CD14-positive monocyte (primary cell): ENCODE measurements around the gene ICE1. TPM values are rescaled to one million over a fixed set of nuclear protein-coding genes. Genes with fewer than 3 reads are reported as not detected.
A peak's percentile ranks its signal among the peaks of the same experiment; 100 is the strongest.

Experiments
- DNase-seq, 3 donors: peaks; one replicate each; pipeline ENCODE4 v3.0.0-alpha.2; 2011 to 2022
- H2AFZ ChIP-seq: 2 replicates; pipeline ENCODE4 v1.6.0; 2012; ENCODE audit warnings: mild to moderate bottlenecking, low read depth, low read length, inconsistent platforms; ENCODE audit not compliant: insufficient read depth, poor library complexity, severe bottlenecking
- H3K27ac ChIP-seq, 2 donors: 1 replicate in 1 of 2; 2 replicates in 1 of 2; pipeline ENCODE4 v1.5.1; 2012 to 2013; ENCODE audit warnings: low read length in 2 of 2, control low read depth in 1 of 2, inconsistent platforms in 1 of 2, low read depth in 1 of 2, mild to moderate bottlenecking in 1 of 2
- H3K27me3 ChIP-seq, 2 donors: one replicate each; pipeline versions ENCODE4 v1.6.0 to v1.6.1; 2011 to 2013; ENCODE audit warnings: low read length in 2 of 2; ENCODE audit not compliant: control insufficient read depth in 2 of 2, insufficient read depth in 2 of 2
- H3K36me3 ChIP-seq, 2 donors: replicated peaks in 1 of 2; 1 replicate in 1 of 2; 2 replicates in 1 of 2; pipeline versions ENCODE4 v1.5.1 to v1.6.1; 2012 to 2013; ENCODE audit warnings: low read length in 2 of 2, control low read depth in 1 of 2, inconsistent platforms in 1 of 2, mild to moderate bottlenecking in 1 of 2; ENCODE audit not compliant: insufficient read depth in 2 of 2, control insufficient read depth in 1 of 2
- H3K4me1 ChIP-seq, 2 donors: 1 replicate in 1 of 2; 2 replicates in 1 of 2; pipeline versions ENCODE4 v1.5.1 to v1.6.1; 2012 to 2013; ENCODE audit warnings: low read length in 2 of 2, control low read depth in 1 of 2, inconsistent platforms in 1 of 2, mild to moderate bottlenecking in 1 of 2, moderate library complexity in 1 of 2; ENCODE audit not compliant: insufficient read depth in 2 of 2, control insufficient read depth in 1 of 2
- H3K4me2 ChIP-seq: replicated peaks from 2 replicates; pipeline ENCODE3; 2012; ENCODE audit warnings: low read length, moderate library complexity, mild to moderate bottlenecking; ENCODE audit not compliant: poor library complexity, severe bottlenecking; ENCODE audit errors: extremely low read depth
- H3K4me3 ChIP-seq, 3 experiments: fragments of 200-600 bp in 1 of 3; sonication (generic) in 1 of 3; replicated peaks in 1 of 3; 1 replicate in 2 of 3; 2 replicates in 1 of 3; pipeline ENCODE4 v1.5.1; 2011 to 2013; ENCODE audit warnings: low read length in 3 of 3, mild to moderate bottlenecking in 3 of 3, control low read depth in 2 of 3, low read depth in 2 of 3, inconsistent platforms in 1 of 3, moderate library complexity in 1 of 3
- H3K79me2 ChIP-seq: 2 replicates; pipeline ENCODE4 v1.6.0; 2012; ENCODE audit warnings: mild to moderate bottlenecking, control low read depth, inconsistent platforms, low read length, moderate library complexity; ENCODE audit not compliant: insufficient read depth
- H3K9ac ChIP-seq: 2 replicates; pipeline ENCODE4 v1.6.0; 2017; ENCODE audit warnings: low read length, mild to moderate bottlenecking; ENCODE audit not compliant: insufficient read depth, poor library complexity, severe bottlenecking
- H3K9me3 ChIP-seq, 2 donors: replicated peaks in 1 of 2; 1 replicate in 1 of 2; 2 replicates in 1 of 2; pipeline versions ENCODE4 v1.5.1 to v1.6.1; 2012 to 2013; ENCODE audit warnings: low read length in 2 of 2, control low read depth in 1 of 2; ENCODE audit not compliant: control insufficient read depth in 1 of 2, insufficient read depth in 1 of 2
- H4K20me1 ChIP-seq: 2 replicates; pipeline ENCODE4 v1.6.0; 2012; ENCODE audit warnings: mild to moderate bottlenecking, low read length, control low read depth, moderate library complexity; ENCODE audit not compliant: insufficient read depth
- H3K27ac Mint-ChIP-seq, 7 donors: one replicate each; pipeline ENCODE4 v1.8.0; 2020; ENCODE audit warnings: mild to moderate bottlenecking in 7 of 7, mixed read lengths in 7 of 7, moderate library complexity in 6 of 7, inconsistent platforms in 2 of 7
- H3K27me3 Mint-ChIP-seq, 3 donors: one replicate each; pipeline ENCODE4 v1.8.0; 2021 to 2022; ENCODE audit warnings: low read depth in 3 of 3, mild to moderate bottlenecking in 3 of 3, mixed read lengths in 3 of 3, moderate library complexity in 3 of 3, inconsistent platforms in 1 of 3
- H3K36me3 Mint-ChIP-seq, 2 donors: one replicate each; pipeline ENCODE4 v1.8.0; 2020; ENCODE audit warnings: mixed read lengths in 2 of 2, inconsistent platforms in 1 of 2, mild to moderate bottlenecking in 1 of 2
- H3K4me1 Mint-ChIP-seq: one replicate; pipeline ENCODE4 v1.8.0; 2020; ENCODE audit warnings: mild to moderate bottlenecking, mixed read lengths
- H3K4me3 Mint-ChIP-seq, 2 donors: one replicate each; pipeline ENCODE4 v1.8.0; 2020; ENCODE audit warnings: mild to moderate bottlenecking in 2 of 2, mixed read lengths in 2 of 2, moderate library complexity in 1 of 2
- H3K9me3 Mint-ChIP-seq, 7 donors: one replicate each; pipeline ENCODE4 v1.8.0; 2020 to 2022; ENCODE audit warnings: mixed read lengths in 7 of 7, mild to moderate bottlenecking in 6 of 7, moderate library complexity in 6 of 7, inconsistent platforms in 2 of 7
- CTCF ChIP-seq: fragments of 200-600 bp; IDR thresholded peaks from one replicate; pipeline ENCODE4 v1.8.0; 2022; ENCODE audit warnings: antibody characterized with exemption, mild to moderate bottlenecking
- WGBS: methylation state at CpG from one replicate; pipeline ENCODE4 v1.1.5; 2013; ENCODE audit warnings: missing lambda C conversion rate; ENCODE audit not compliant: insufficient coverage; 5-methylcytosine and 5-hydroxymethylcytosine counted together
- intact Hi-C, 2 donors: fragments of 100-400 bp; cut with micrococcal nuclease; formaldehyde crosslinking; loops; one replicate each; pipeline versions ENCODE4 v1.15.0 to v1.15.1; 2023
- polyA plus RNA-seq, 3 donors: library from polyadenylated mRNA; depleted of rRNA in 1 of 3; unstranded in 2 of 3; stranded (reverse) in 1 of 3; fragments of 300-500 nt in 2 of 3; fragments of >200 nt in 1 of 3; fragmentation: Illumina TruSeq in 2 of 3; gene quantifications; 1 replicate in 2 of 3; 2 replicates in 1 of 3; pipeline ENCODE4 v1.2.3, GENCODE V29; 2012 to 2021

The ICE1 gene
- polyA plus RNA-seq, 3 donors: 2.4 to 8.2 (median 6.4) TPM

- intact Hi-C loops: no loop called here
- no CpG with 5 or more reads among the region's 2 CpGs for WGBS
- H3K27me3 ChIP-seq: no peaks in the 10 kb centered on the region
Observed at GRCh38 chr5:5522336-5522735, 99.9 kb downstream of the ICE1 start.

GRCh38 chr5:5523066-5523505 lies 100.6 kb downstream of the ICE1 start:
- Mint-ChIP-seq H3K9me3 (peaks cover 2 to 33% (median 13%) of the 10 kb centered on the region in 7 donors), H3K4me3 (peak overlapping the region in 1 of 2 donors; percentile 59), H3K27me3 (peaks cover 0 to 3% (median 0%) of the 10 kb centered on the region in 3 donors), H3K36me3 (no peaks in the 10 kb centered on the region), H3K27ac (peak overlapping the region in 2 of 7 donors; percentile 13 to 37), H3K4me1 (peaks cover 3% of the 10 kb centered on the region)
- Histone ChIP-seq H3K4me3 (peak overlapping the region in 2 of 3 experiments; percentile 19 to 45), H3K4me2 (no peak overlapping the region), H3K79me2 (no peaks in the 10 kb centered on the region), H3K27ac (no peak overlapping the region), H2AFZ (peak overlapping the region; percentile 15), H3K9me3 (peaks cover 0 to 14% of the 10 kb centered on the region in 2 donors), H3K36me3 (no peaks in the 10 kb centered on the region), H3K27me3 (no peaks in the 10 kb centered on the region), H3K9ac (no peak overlapping the region), H3K4me1 (no peaks in the 10 kb centered on the region), H4K20me1 (no peaks in the 10 kb centered on the region)
- no peak for TF ChIP-seq CTCF
- peak; percentile 1 to 13 (median 6) for DNase-seq
- WGBS: 94% methylated on average over 4 of the region's 6 CpGs
- intact Hi-C loops: no loop called here

More at GRCh38 chr5:5522336-5522735, 99.9 kb downstream of the ICE1 start:
- H3K79me2 ChIP-seq: no peaks in the 10 kb centered on the region
- H3K4me2 ChIP-seq: no peak overlapping the region
- Mint-ChIP-seq H3K36me3 (no peaks in the 10 kb centered on the region), H3K9me3 (peaks cover 2 to 29% (median 14%) of the 10 kb centered on the region in 7 donors), H3K4me3 (no peak overlapping the region), H3K27me3 (peaks cover 0 to 3% (median 0%) of the 10 kb centered on the region in 3 donors), H3K4me1 (peaks cover 3% of the 10 kb centered on the region), H3K27ac (no peak overlapping the region)
- no peak for DNase-seq
- H3K4me3 ChIP-seq: no peak overlapping the region
- no peaks in the 10 kb centered on the region for H4K20me1 ChIP-seq
- TF ChIP-seq CTCF: no peak
- H3K27ac ChIP-seq: no peak overlapping the region
- no peak overlapping the region for H2AFZ ChIP-seq
- H3K9ac ChIP-seq: no peak overlapping the region
- no peaks in the 10 kb centered on the region for H3K36me3 ChIP-seq
- H3K4me1 ChIP-seq: no peaks in the 10 kb centered on the region
- peaks cover 0 to 14% of the 10 kb centered on the region in 2 donors for H3K9me3 ChIP-seq
